Activated CD8-positive, alpha-beta T cell treated with anti-CD3 and anti-CD28 coated beads for 36 hours (primary cell): ENCODE measurements around the gene STAP2. TPM values are rescaled to one million over a fixed set of nuclear protein-coding genes. Genes with fewer than 3 reads are reported as not detected.
A peak's percentile ranks its signal among the peaks of the same experiment; 100 is the strongest.

Source experiments
- ATAC-seq: fragments of 200-7000 bp; cut with Tn5 transposase; one replicate; pipeline ENCODE4 v1.10.0; 2021; ENCODE audit warnings: mild to moderate bottlenecking, moderate library complexity
- CTCF ChIA-PET: fragments of 350-600 bp; sonication (Branson Sonifier 250); formaldehyde crosslinking; loops from one replicate; lab custom pipeline; 2021; ENCODE audit warnings: antibody characterized with exemption; lab: Charles Lee
- POLR2A ChIA-PET: fragments of 350-600 bp; sonication (Branson Sonifier 250); formaldehyde crosslinking; loops from one replicate; lab custom pipeline; 2021; ENCODE audit warnings: antibody characterized with exemption; lab: Charles Lee
- DNase-seq: peaks from one replicate; pipeline ENCODE4 v3.0.0-alpha.2; 2020
- H3K27ac Mint-ChIP-seq: one replicate; pipeline ENCODE4 v1.8.0; 2021; ENCODE audit warnings: mild to moderate bottlenecking, mixed read lengths
- H3K27me3 Mint-ChIP-seq: one replicate; pipeline ENCODE4 v1.8.0; 2021; ENCODE audit warnings: mixed read lengths
- H3K36me3 Mint-ChIP-seq: one replicate; pipeline ENCODE4 v1.8.0; 2021; ENCODE audit warnings: low read depth, mixed read lengths
- H3K4me1 Mint-ChIP-seq: one replicate; pipeline ENCODE4 v1.8.0; 2021; ENCODE audit warnings: low read depth, mixed read lengths
- H3K4me3 Mint-ChIP-seq: one replicate; pipeline ENCODE4 v1.8.0; 2021; ENCODE audit warnings: mild to moderate bottlenecking, moderate library complexity, mixed read lengths
- H3K9me3 Mint-ChIP-seq: one replicate; pipeline ENCODE4 v1.8.0; 2021; ENCODE audit warnings: mixed read lengths
- CTCF ChIP-seq: fragments of 200-600 bp; IDR thresholded peaks from one replicate; pipeline ENCODE4 v1.8.0; 2022; ENCODE audit warnings: antibody characterized with exemption, mild to moderate bottlenecking
- intact Hi-C: fragments of 100-400 bp; cut with micrococcal nuclease; formaldehyde crosslinking; loops from one replicate; pipeline ENCODE4 v1.10.0; 2022
- total RNA-seq, 2 experiments: library from RNA; stranded (reverse); gene quantifications; one replicate each; pipeline ENCODE4 v1.2.3, GENCODE V29; 2021

STAP2 gene
- total RNA-seq, 2 experiments from 2014 or later, result 9.6 to 14.6 TPM

- TF ChIP-seq CTCF, result no peak
- ChIA-PET CTCF (interaction anchor here (0.9 to 1.1 kb wide), 3 partner anchors 15 to 60 kb away, joined by 3 to 6 read pairs (median 5); partner anchors contain the start of gene MPND), POLR2A (interaction anchor here (0.7 to 1.6 kb wide), 5 partner anchors 9 to 74 kb away, joined by 3 to 5 read pairs (median 3); partner anchors contain the start of gene CHAF1A)
- DNase-seq (peak; percentile 96), ATAC-seq (peak; percentile 90)
- Mint-ChIP-seq H3K27ac (peak overlapping the region; percentile 92), H3K4me3 (peak overlapping the region; percentile 93), H3K4me1 (peaks cover 26% of the 10 kb centered on the region), H3K9me3 (peaks cover 1% of the 10 kb centered on the region), H3K36me3 (peaks cover 16% of the 10 kb centered on the region), H3K27me3 (no peaks in the 10 kb centered on the region)
- intact Hi-C loops, result no loop called here
Observed at GRCh38 chr19:4328243-4328990, 10.2 kb downstream of the STAP2 start.

GRCh38 chr19:4327877-4328242 lies 10.8 kb downstream of the STAP2 start:
- no peaks in the 10 kb centered on the region for H3K27me3 Mint-ChIP-seq
- TF ChIP-seq CTCF, result no peak
- H3K27ac Mint-ChIP-seq, result no peak overlapping the region
- H3K9me3 Mint-ChIP-seq, result peaks cover 1% of the 10 kb centered on the region
- DNase-seq (no peak), ATAC-seq (no peak)
- peaks cover 26% of the 10 kb centered on the region for H3K4me1 Mint-ChIP-seq
- ChIA-PET POLR2A (interaction anchor here (0.7 to 1.1 kb wide), 4 partner anchors 10 to 74 kb away, joined by 3 to 5 read pairs (median 3); partner anchors contain the start of gene CHAF1A), CTCF (interaction anchor here (0.9 to 1.1 kb wide), 3 partner anchors 15 to 60 kb away, joined by 3 to 6 read pairs (median 5); partner anchors contain the start of gene MPND)
- intact Hi-C loops, result no loop called here
- peak overlapping the region; percentile 93 for H3K4me3 Mint-ChIP-seq
- peaks cover 16% of the 10 kb centered on the region for H3K36me3 Mint-ChIP-seq

GRCh38 chr19:4327252-4327876 lies 11.3 kb downstream of the STAP2 start:
- Mint-ChIP-seq H3K36me3 (peaks cover 16% of the 10 kb centered on the region), H3K4me1 (peaks cover 26% of the 10 kb centered on the region), H3K27ac (peak overlapping the region; percentile 52), H3K4me3 (peak overlapping the region; percentile 93), H3K9me3 (peaks cover 2% of the 10 kb centered on the region), H3K27me3 (no peaks in the 10 kb centered on the region)
- CTCF ChIA-PET, result interaction anchor here (0.9 to 1.1 kb wide), 3 partner anchors 16 to 59 kb away, joined by 3 to 6 read pairs (median 5); partner anchors contain the start of gene MPND
- ATAC-seq, result peak; percentile 45
- no peak for TF ChIP-seq CTCF
- intact Hi-C loops, result no loop called here
- POLR2A ChIA-PET, result interaction anchor here (0.7 to 1.1 kb wide), 4 partner anchors 10 to 75 kb away, joined by 3 to 5 read pairs (median 3); partner anchors contain the start of gene CHAF1A
- peak; percentile 92 for DNase-seq

- ChIA-PET POLR2A (no interaction called here), CTCF (no interaction called here)
- ATAC-seq, result no peak
- DNase-seq, result peak; percentile 46
- Mint-ChIP-seq H3K27ac (no peak overlapping the region), H3K36me3 (peaks cover 16% of the 10 kb centered on the region), H3K4me1 (peaks cover 26% of the 10 kb centered on the region), H3K9me3 (peaks cover 4% of the 10 kb centered on the region), H3K27me3 (no peaks in the 10 kb centered on the region), H3K4me3 (peak overlapping the region; percentile 93)
- intact Hi-C loops, result no loop called here
- TF ChIP-seq CTCF, result no peak
Observed at GRCh38 chr19:4326837-4327251, 11.8 kb downstream of the STAP2 start.
